Smooth muscle cell (in vitro differentiated cells): Measurements from ENCODE around the gene PIGL. TPM values are rescaled to one million over a fixed set of nuclear protein-coding genes. Genes with fewer than 3 reads are reported as not detected.
A peak's percentile ranks its signal among the peaks of the same experiment; 100 is the strongest.

Experiments used
- DNase-seq: peaks from one replicate; lab custom pipeline; 2025; ENCODE audit not compliant: unreplicated experiment; lab: John Stamatoyannopoulos, UW
- H2AFZ ChIP-seq: fragments of 200-600 bp; sonication (generic); 2 replicates; pipeline ENCODE4 v1.6.0; 2016; ENCODE audit warnings: antibody characterized with exemption, low read depth, mild to moderate bottlenecking
- H3F3A ChIP-seq: fragments of 200-600 bp; sonication (generic); 2 replicates; pipeline ENCODE4 v1.6.0; 2017; ENCODE audit warnings: antibody characterized with exemption, low read depth
- H3K27ac ChIP-seq: fragments of 200-600 bp; sonication (generic); 2 replicates; pipeline ENCODE4 v1.5.1; 2016; ENCODE audit warnings: low read depth, mild to moderate bottlenecking
- H3K27me3 ChIP-seq: fragments of 200-600 bp; sonication (generic); 2 replicates; pipeline ENCODE4 v1.6.1; 2016; ENCODE audit warnings: low read depth, mild to moderate bottlenecking
- H3K36me3 ChIP-seq: fragments of 200-600 bp; sonication (generic); 2 replicates; pipeline ENCODE4 v1.5.1; 2016; ENCODE audit warnings: low read depth
- H3K4me1 ChIP-seq: fragments of 200-600 bp; sonication (generic); 2 replicates; pipeline ENCODE4 v1.5.1; 2016; ENCODE audit warnings: low read depth
- H3K4me2 ChIP-seq: fragments of 200-600 bp; sonication (generic); 2 replicates; pipeline ENCODE4 v1.6.0; 2016; ENCODE audit warnings: mild to moderate bottlenecking
- H3K4me3 ChIP-seq: fragments of 200-600 bp; sonication (generic); 2 replicates; pipeline ENCODE4 v1.5.1; 2016; ENCODE audit warnings: mild to moderate bottlenecking
- H3K79me2 ChIP-seq: fragments of 200-600 bp; sonication (generic); 2 replicates; pipeline ENCODE4 v1.6.0; 2016; ENCODE audit warnings: low read depth, mild to moderate bottlenecking
- H3K9ac ChIP-seq: fragments of 200-600 bp; sonication (generic); 2 replicates; pipeline ENCODE4 v1.6.0; 2016; ENCODE audit warnings: low read depth
- H3K9me3 ChIP-seq: fragments of 200-600 bp; sonication (generic); replicated peaks from 2 replicates; pipeline ENCODE4 v1.5.1; 2016; ENCODE audit warnings: low read depth
- H4K20me1 ChIP-seq: fragments of 200-600 bp; sonication (generic); 2 replicates; pipeline ENCODE4 v1.6.0; 2016; ENCODE audit warnings: low read depth
- CTCF ChIP-seq: fragments of 200-600 bp; sonication (generic); IDR thresholded peaks from 2 replicates; pipeline ENCODE4 v1.5.1; 2017; ENCODE audit warnings: borderline replicate concordance, mild to moderate bottlenecking, antibody characterized with exemption; ENCODE audit not compliant: insufficient read depth, poor library complexity, severe bottlenecking
- WGBS: methylation state at CpG from one replicate; pipeline ENCODE4 v1.1.7; 2016; ENCODE audit warnings: low lambda C conversion rate; 5-methylcytosine and 5-hydroxymethylcytosine counted together
- polyA plus RNA-seq: library from polyadenylated mRNA; unstranded; fragments of >200 nt; fragmentation: Nextera tagmentation; extraction: Ambion mirVana; gene quantifications from 2 replicates; pipeline ENCODE4 v1.2.1, GENCODE V29; 2016
- total RNA-seq: library from RNA; depleted of rRNA; stranded (reverse); fragments of >200 nt; gene quantifications from 2 replicates; pipeline ENCODE4 v1.2.3, GENCODE V29; 2014

Gene PIGL
- total and polyA plus RNA-seq, 2 experiments from 2014 or later, result 20.2 to 56.0 TPM

GRCh38 chr17:16313139-16314090 is 96.4 kb downstream of the PIGL start:
- Histone ChIP-seq H3K79me2 (no peaks in the 10 kb centered on the region), H3F3A (peaks cover 6% of the 10 kb centered on the region), H3K4me3 (no peak overlapping the region), H3K9me3 (no peaks in the 10 kb centered on the region), H3K4me1 (peaks cover 4% of the 10 kb centered on the region), H3K27ac (no peak overlapping the region), H3K4me2 (peak overlapping the region; percentile 36), H3K36me3 (no peaks in the 10 kb centered on the region), H3K9ac (no peak overlapping the region), H2AFZ (no peak overlapping the region), H4K20me1 (no peaks in the 10 kb centered on the region), H3K27me3 (no peaks in the 10 kb centered on the region)
- WGBS, result 53% methylated on average over 7 of the region's 7 CpGs
- no peak for TF ChIP-seq CTCF
- no peak for DNase-seq

- Histone ChIP-seq H3K4me1 (peaks cover 4% of the 10 kb centered on the region), H2AFZ (no peak overlapping the region), H4K20me1 (no peaks in the 10 kb centered on the region), H3K4me3 (no peak overlapping the region), H3K9ac (no peak overlapping the region), H3K4me2 (peak overlapping the region; percentile 36), H3K27me3 (no peaks in the 10 kb centered on the region), H3K79me2 (no peaks in the 10 kb centered on the region), H3K9me3 (no peaks in the 10 kb centered on the region), H3F3A (peaks cover 6% of the 10 kb centered on the region), H3K27ac (no peak overlapping the region), H3K36me3 (no peaks in the 10 kb centered on the region)
- no peak for DNase-seq
- no peak for TF ChIP-seq CTCF
These were observed 97.2 kb downstream of the PIGL start for GRCh38 chr17:16314189-16314588.

- Histone ChIP-seq H3F3A (peaks cover 6% of the 10 kb centered on the region), H3K79me2 (no peaks in the 10 kb centered on the region), H3K9me3 (no peaks in the 10 kb centered on the region), H4K20me1 (no peaks in the 10 kb centered on the region), H3K9ac (no peak overlapping the region), H3K27ac (no peak overlapping the region), H2AFZ (no peak overlapping the region), H3K36me3 (no peaks in the 10 kb centered on the region), H3K4me1 (peaks cover 4% of the 10 kb centered on the region), H3K4me3 (no peak overlapping the region), H3K27me3 (no peaks in the 10 kb centered on the region), H3K4me2 (no peak overlapping the region)
- TF ChIP-seq CTCF, result no peak
- 98% methylated on average over 3 of the region's 3 CpGs for WGBS
- DNase-seq, result no peak
These were observed 97.8 kb downstream of the PIGL start for GRCh38 chr17:16314859-16315258.

- Histone ChIP-seq H3F3A (no peaks in the 10 kb centered on the region), H3K9me3 (no peaks in the 10 kb centered on the region), H3K4me3 (no peak overlapping the region), H3K27me3 (no peaks in the 10 kb centered on the region), H3K9ac (no peak overlapping the region), H3K4me2 (no peak overlapping the region), H3K36me3 (no peaks in the 10 kb centered on the region), H2AFZ (no peak overlapping the region), H4K20me1 (no peaks in the 10 kb centered on the region), H3K27ac (no peak overlapping the region), H3K4me1 (peaks cover 4% of the 10 kb centered on the region), H3K79me2 (no peaks in the 10 kb centered on the region)
- WGBS, result 50% methylated on average over 2 of the region's 3 CpGs
- no peak for DNase-seq
- TF ChIP-seq CTCF, result no peak
These were observed 103.0 kb downstream of the PIGL start for GRCh38 chr17:16319969-16320368.
